Gastroesophageal sphincter (tissue), 3 donors: Measurements from ENCODE around the gene VSX2.

Source experiments
- POLR2A ChIP-seq, 2 donors: fragments of 450-650 bp; IDR thresholded peaks; one replicate each; pipeline ENCODE4 v1.6.1; 2017; ENCODE audit warnings: antibody characterized with exemption in 2 of 2, mild to moderate bottlenecking in 2 of 2, moderate library complexity in 1 of 2
- TF ChIP-seq, protein P1 (sequence below), 4 experiments: fragments of 200-600 bp in 2 of 4; fragments of 450-650 bp in 2 of 4; sonication (generic) in 1 of 4; IDR thresholded peaks; one replicate each; pipeline ENCODE4 v1.5.1; 2017 to 2019; ENCODE audit warnings: antibody characterized with exemption in 4 of 4, mild to moderate bottlenecking in 2 of 4, moderate library complexity in 2 of 4

DNA sequence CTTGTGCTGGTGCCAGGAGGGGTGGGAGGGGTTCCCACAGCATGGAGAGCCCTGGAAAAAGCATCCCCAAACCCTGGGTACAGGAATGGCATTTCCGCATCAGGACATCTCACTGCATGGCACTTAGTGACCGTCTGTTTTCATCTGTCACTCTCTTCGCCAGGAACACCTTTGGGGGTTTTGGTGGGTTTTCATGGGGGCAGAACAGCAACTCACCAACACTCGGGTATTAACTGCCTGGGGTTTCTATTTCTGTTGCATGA lies 3.5 kb downstream of the VSX2 start:
- TF ChIP-seq, protein P1, sequence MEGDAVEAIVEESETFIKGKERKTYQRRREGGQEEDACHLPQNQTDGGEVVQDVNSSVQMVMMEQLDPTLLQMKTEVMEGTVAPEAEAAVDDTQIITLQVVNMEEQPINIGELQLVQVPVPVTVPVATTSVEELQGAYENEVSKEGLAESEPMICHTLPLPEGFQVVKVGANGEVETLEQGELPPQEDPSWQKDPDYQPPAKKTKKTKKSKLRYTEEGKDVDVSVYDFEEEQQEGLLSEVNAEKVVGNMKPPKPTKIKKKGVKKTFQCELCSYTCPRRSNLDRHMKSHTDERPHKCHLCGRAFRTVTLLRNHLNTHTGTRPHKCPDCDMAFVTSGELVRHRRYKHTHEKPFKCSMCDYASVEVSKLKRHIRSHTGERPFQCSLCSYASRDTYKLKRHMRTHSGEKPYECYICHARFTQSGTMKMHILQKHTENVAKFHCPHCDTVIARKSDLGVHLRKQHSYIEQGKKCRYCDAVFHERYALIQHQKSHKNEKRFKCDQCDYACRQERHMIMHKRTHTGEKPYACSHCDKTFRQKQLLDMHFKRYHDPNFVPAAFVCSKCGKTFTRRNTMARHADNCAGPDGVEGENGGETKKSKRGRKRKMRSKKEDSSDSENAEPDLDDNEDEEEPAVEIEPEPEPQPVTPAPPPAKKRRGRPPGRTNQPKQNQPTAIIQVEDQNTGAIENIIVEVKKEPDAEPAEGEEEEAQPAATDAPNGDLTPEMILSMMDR (IDR thresholded peaks at IDR 0.05), result no peak
- no peak for TF ChIP-seq POLR2A (IDR thresholded peaks at IDR 0.05)
